ENCODE results near the gene PMF1.

The PMF1 gene

DNA sequence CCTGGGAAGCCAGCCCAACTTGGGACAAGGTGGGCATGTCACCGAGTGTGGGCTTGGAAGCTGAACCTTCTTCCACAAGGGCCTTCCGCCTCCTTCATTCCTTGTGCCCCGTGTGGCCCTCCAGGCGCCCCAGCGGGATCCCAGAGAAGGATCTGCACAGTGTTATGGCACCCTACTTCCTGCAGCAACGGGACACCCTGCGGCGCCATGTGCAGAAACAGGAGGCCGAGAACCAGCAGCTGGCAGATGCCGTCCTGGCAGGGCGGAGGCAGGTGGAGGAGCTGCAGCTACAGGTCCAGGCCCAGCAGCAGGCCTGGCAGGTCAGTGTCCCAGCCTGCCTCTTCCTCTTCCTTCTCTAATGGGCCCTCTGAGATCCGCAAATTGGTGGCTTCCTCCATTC lies 23.4 kb downstream of the PMF1 start:
- DNase-seq (ENCODE audit: low read depth in 2 of 2): no peak

DNA sequence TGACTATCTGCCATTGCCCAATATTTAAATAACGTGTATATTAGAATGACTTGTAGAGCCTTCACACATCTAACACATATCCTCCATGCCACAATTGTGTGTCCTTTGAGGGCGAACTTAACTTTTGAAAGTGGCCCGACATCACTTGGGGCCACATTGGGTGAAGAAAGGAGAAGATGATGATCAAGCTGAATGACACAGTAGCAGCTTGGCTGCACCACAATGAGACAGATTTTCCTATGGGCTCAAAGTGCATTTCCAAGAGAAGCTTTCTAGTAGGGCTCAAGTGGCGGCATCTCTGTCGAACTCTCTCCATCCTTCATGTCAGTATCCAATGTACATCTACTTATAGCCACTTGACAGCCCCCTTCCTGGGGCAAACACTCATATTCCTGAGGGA lies 25.4 kb downstream of the PMF1 start:
- no peak for DNase-seq (ENCODE audit: low read depth in 2 of 2)

GRCh38 chr1:156241311-156241811 lies 28.6 kb downstream of the PMF1 start:
- no peak for DNase-seq (ENCODE audit: low read depth in 2 of 2)

GRCh38 chr1:156241926-156242325 lies 29.1 kb downstream of the PMF1 start, which contains the start of gene BGLAP:
BGLAP (plus strand) TSS chr1:156242184; CDS start chr1:156242232, 48 bp downstream.
- DNase-seq (ENCODE audit: low read depth in 2 of 2): no peak

DNA sequence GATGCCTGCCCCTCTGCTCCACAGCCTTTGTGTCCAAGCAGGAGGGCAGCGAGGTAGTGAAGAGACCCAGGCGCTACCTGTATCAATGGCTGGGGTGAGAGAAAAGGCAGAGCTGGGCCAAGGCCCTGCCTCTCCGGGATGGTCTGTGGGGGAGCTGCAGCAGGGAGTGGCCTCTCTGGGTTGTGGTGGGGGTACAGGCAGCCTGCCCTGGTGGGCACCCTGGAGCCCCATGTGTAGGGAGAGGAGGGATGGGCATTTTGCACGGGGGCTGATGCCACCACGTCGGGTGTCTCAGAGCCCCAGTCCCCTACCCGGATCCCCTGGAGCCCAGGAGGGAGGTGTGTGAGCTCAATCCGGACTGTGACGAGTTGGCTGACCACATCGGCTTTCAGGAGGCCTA lies 29.9 kb downstream of the PMF1 start:
- no peak for DNase-seq (ENCODE audit: low read depth in 2 of 2)

GRCh38 chr1:156244126-156244525 lies 31.3 kb downstream of the PMF1 start:
- no peak for DNase-seq (ENCODE audit: low read depth in 2 of 2)

DNA sequence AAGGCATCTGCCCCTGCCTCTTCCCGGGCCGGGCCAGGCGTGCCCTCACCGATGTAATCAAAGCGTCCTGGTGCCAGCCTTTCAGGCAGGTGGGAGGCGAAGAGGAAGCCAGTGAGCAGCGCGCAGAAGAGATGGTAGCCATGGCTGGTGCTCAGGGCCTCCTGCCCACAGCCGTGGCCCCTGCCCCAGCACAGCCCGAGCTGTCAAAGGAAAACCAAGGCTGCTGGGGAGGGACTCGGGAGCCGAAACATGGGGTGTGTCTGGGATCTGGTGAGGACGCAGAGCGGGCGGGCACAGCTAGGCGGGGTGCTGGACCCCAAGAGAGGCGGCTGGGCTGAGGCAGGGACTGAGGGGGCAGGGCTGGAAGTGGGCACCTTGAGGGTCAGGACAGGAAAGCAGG lies 31.9 kb downstream of the PMF1 start:
- no peak for DNase-seq (ENCODE audit: low read depth in 2 of 2)

GRCh38 chr1:156245451-156246232 lies 32.8 kb downstream of the PMF1 start:
- DNase-seq (ENCODE audit: low read depth in 2 of 2): no peak

DNA sequence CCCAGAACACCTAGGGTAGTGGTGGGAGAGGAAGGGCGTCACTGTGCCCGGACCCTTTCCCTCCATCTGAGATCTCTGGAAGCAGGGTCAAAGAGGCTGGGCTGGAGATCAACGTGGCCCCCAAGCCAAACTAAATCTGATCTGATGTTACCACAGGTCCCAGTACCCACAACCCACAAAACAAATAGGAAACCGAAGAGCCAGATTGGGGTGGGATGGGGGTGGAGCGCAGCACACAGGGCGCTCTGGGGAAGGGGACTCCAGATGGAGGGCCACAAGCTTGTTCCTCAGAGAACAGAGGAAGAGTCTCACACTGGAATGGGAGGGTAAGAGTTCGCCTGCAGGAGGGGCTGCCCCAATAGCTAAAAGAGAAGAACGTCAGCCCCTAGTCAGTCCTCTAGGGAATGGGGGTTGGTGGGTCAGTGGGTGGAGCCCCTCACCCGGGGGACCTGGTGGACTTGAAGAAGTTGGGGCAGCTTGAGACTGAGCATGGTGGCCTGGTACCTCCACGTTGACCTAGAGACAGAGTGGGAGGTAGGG lies 33.5 kb downstream of the PMF1 start:
- no peak for DNase-seq (ENCODE audit: low read depth in 2 of 2)

GRCh38 chr1:156246781-156247459 lies 34.1 kb downstream of the PMF1 start:
- DNase-seq (ENCODE audit: low read depth in 2 of 2): no peak

DNA sequence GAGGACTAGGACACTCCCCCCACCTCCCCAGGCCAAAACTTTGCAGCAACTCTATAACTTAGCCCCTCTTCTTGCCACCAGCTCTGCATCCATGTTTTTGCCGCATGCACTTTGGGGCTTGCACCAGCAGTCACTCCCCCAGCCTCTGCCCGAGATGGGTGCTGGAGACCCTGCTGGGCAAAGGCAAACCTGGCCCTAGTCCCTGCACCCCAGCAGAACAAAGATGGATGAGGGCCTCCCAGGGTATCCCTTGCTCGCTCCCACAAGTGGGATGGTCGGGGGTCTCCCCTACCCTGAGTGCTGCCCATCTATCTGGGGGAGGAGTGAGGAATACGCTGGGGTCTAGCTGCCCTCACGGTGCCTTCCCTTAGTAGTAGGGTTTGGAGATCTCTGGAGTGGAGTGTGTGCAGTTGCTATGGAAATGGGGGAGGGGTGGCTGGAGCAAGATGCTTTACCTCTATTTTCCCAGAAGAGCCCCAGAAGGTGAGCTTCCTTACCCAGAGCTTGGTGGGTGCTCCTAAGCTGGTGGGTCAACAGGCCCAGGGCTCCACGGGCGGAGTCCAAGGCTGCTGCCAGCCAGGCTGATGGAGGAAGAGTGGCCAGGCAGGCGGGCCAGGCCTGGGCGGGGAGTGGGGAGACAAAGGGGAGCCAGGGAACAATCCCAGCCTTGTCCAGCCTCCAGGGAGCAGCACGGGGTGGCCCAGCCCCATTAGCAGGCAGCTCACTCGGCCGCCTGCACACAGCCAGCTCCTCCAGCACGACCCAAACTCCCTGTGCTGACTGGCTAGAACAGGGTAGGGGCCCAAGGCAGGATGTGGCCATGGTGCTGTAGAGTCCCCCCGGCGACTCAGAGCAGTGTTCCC lies 34.9 kb downstream of the PMF1 start, which contains the start of gene PAQR6:
PAQR6 (minus strand) TSS at position 597 of the 863 bp plus-strand sequence. CDS start 1,325 bp downstream, outside the sequence.
- DNase-seq (ENCODE audit: low read depth in 2 of 2): no peak

DNA sequence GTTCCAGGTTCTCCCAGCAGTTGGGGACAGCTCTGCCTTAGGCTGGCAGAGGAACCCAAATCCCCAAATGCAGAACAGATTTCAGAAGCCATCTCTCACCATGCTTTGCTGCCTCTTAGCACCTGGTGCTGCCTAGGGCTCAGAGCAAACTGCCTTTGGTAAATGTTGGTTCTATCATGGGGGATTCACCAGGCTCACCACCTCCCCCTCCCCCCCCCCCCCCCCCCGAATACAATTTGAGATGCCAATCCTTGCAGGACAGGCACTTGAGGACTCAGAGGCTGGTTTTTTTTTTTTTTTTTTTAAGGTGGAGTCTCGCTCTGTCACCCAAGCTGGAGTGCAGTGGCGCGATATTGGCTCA lies 35.5 kb downstream of the PMF1 start:
- no peak for DNase-seq (ENCODE audit: low read depth in 2 of 2)

- DNase-seq (ENCODE audit: low read depth in 2 of 2): no peak
These were observed 36.8 kb downstream of the PMF1 start for GRCh38 chr1:156249593-156249992.

- DNase-seq (ENCODE audit: low read depth in 2 of 2): no peak
These were observed 38.7 kb downstream of the PMF1 start for GRCh38 chr1:156251527-156251926.

GRCh38 chr1:156253634-156254033 lies 40.8 kb downstream of the PMF1 start:
- DNase-seq (ENCODE audit: low read depth in 2 of 2): no peak

GRCh38 chr1:156257711-156258110 lies 44.9 kb downstream of the PMF1 start:
- no peak for DNase-seq (ENCODE audit: low read depth in 2 of 2)

GRCh38 chr1:156258859-156259258 lies 46.1 kb downstream of the PMF1 start:
- no peak for DNase-seq (ENCODE audit: low read depth in 2 of 2)

- DNase-seq (ENCODE audit: low read depth in 2 of 2): no peak
These were observed 47.0 kb downstream of the PMF1 start for GRCh38 chr1:156259805-156260204.

GRCh38 chr1:156260896-156261295 lies 48.1 kb downstream of the PMF1 start:
- no peak for DNase-seq (ENCODE audit: low read depth in 2 of 2)

GRCh38 chr1:156262461-156263287 lies 49.9 kb downstream of the PMF1 start:
- DNase-seq (ENCODE audit: low read depth in 2 of 2): no peak

DNA sequence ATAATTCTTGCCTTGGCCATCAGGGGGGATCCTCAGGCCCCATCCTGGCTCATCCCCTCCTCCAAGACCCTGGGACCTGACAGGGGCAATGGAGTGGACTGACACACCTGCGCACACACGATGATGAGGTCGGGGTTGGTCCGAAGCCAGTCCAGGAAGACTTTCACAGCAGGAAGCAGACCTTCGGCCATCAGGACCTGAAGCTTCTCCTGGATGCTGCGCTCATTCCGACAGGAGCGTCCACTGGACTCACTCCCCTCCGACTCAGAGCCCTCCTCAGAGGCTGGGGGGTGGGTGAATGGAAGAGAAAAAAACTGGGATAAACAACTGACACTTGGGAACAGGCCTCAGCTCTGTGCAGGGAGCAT lies 50.5 kb downstream of the PMF1 start:
- no peak for DNase-seq (ENCODE audit: low read depth in 2 of 2)

All from stimulated activated CD8-positive, alpha-beta memory T cell treated with anti-CD3 and anti-CD28 coated beads, Interleukin-15, amount 100 ng/mL, for 48 hours (primary cell).